C4-2B (cell line): ENCODE measurements around the gene TUBG2.
"Not testable (repeated sequence)": the region's sequence is repeated elsewhere in the genome, so short reads cannot be mapped to it uniquely, and the experiment has no call there.

ENCODE experiments used
- H3K27ac ChIP-seq: fragments of 450-650 bp; 2 replicates; pipeline ENCODE4 v1.5.1; 2017
- CTCF ChIP-seq: fragments of 450-650 bp; conservative IDR thresholded peaks from 2 replicates; pipeline ENCODE4 v1.5.1; 2017; ENCODE audit warnings: mild to moderate bottlenecking
- ZFX ChIP-seq: fragments of 450-650 bp; IDR thresholded peaks from 2 replicates; pipeline ENCODE4 v1.6.1; 2017

TUBG2 gene

GRCh38 chr17:42660692-42661345 is 1.7 kb downstream of the TUBG2 start:
- no peak for TF ChIP-seq ZFX
- TF ChIP-seq CTCF, result no peak
- H3K27ac ChIP-seq, result peak overlapping the region; percentile 8; the same call in 1 of the 2 replicates

- TF ChIP-seq CTCF, result no peak
- TF ChIP-seq ZFX, result no peak
Observed at GRCh38 chr17:42665581-42666001, 6.5 kb downstream of the TUBG2 start.

GRCh38 chr17:42666126-42666525 is 7.0 kb downstream of the TUBG2 start:
- not testable (repeated sequence) for H3K27ac ChIP-seq

More at GRCh38 chr17:42665581-42666001, 6.5 kb downstream of the TUBG2 start:
- no peak overlapping the region for H3K27ac ChIP-seq

- H3K27ac ChIP-seq, result peak overlapping the region; percentile 54
- peak; percentile 20; the same call in 1 of the 2 replicates for TF ChIP-seq ZFX
- TF ChIP-seq CTCF, result no peak
Observed at GRCh38 chr17:42667088-42667951, 8.2 kb downstream of the TUBG2 start.

- peak overlapping the region; percentile 54 for H3K27ac ChIP-seq
Observed at GRCh38 chr17:42669705-42669976, 10.6 kb downstream of the TUBG2 start.

GRCh38 chr17:42669977-42670788 is 11.1 kb downstream of the TUBG2 start:
- no peak overlapping the region for H3K27ac ChIP-seq
- TF ChIP-seq CTCF, result no peak
- TF ChIP-seq ZFX, result no peak

More at GRCh38 chr17:42669705-42669976, 10.6 kb downstream of the TUBG2 start:
- no peak for TF ChIP-seq CTCF
- no peak for TF ChIP-seq ZFX

- TF ChIP-seq ZFX (no peak), CTCF (no peak)
Observed at GRCh38 chr17:42670789-42671657, 11.9 kb downstream of the TUBG2 start.

More at GRCh38 chr17:42670789-42671657, 11.9 kb downstream of the TUBG2 start:
- H3K27ac ChIP-seq, result no peak overlapping the region
